HepG2 (cell line): Measurements from ENCODE around the gene LILRB5. TPM values are rescaled to one million over a fixed set of nuclear protein-coding genes. Genes with fewer than 3 reads are reported as not detected.
"Not testable (repeated sequence)": the region's sequence is repeated elsewhere in the genome, so short reads cannot be mapped to it uniquely, and the experiment has no call there.

Experiments
- ATAC-seq: fragments of 200-7000 bp; cut with Tn5 transposase; 3 replicates; pipeline ENCODE4 v1.9.1; 2020; ENCODE audit warnings: mild to moderate bottlenecking, moderate library complexity
- BruUV-seq: library from RNA; stranded (reverse); fragments of 400-500 nt; replicated peaks from 2 replicates; lab custom pipeline; 2021; lab: Mats Ljungman, UMichigan
- CTCF ChIA-PET: fragments of 300-600 bp; formaldehyde crosslinking; extraction: SDS; loops from one replicate; lab custom pipeline; 2021; ENCODE audit warnings: low total read pairs, inconsistent platforms, low intra/inter-chr PET ratio; lab: Yijun Ruan, JAX
- POLR2A ChIA-PET: fragments of 350-600 bp; sonication (Branson Sonifier 250); formaldehyde crosslinking; loops from one replicate; lab custom pipeline; 2020; ENCODE audit warnings: antibody characterized with exemption, inconsistent platforms; lab: Yijun Ruan, JAX
- DNase-seq: peaks from one replicate; pipeline ENCODE4 v3.0.0-alpha.2; 2015; ENCODE audit warnings: low spot score
- FAIRE-seq: peaks from 3 replicates; lab custom pipeline; 2011; peaks lifted over from hg19 to GRCh38; lab: Jason Lieb, UNC
- H2AFZ ChIP-seq: one replicate; pipeline ENCODE4 v1.6.1; 2011; ENCODE audit warnings: low read length, inconsistent platforms
- H3K27ac ChIP-seq: fragments of 300-600 bp; 3 replicates; pipeline ENCODE4 v1.8.0; 2011; ENCODE audit warnings: mixed run types, mild to moderate bottlenecking, mixed read lengths, low read length, inconsistent platforms; ENCODE audit not compliant: insufficient read depth; ENCODE audit errors: extremely low read length
- H3K27me3 ChIP-seq, 2 experiments: fragments of 200-600 bp in 1 of 2; 2 replicates in 1 of 2; 3 replicates in 1 of 2; pipeline versions ENCODE4 v1.6.0 to v1.8.0; 2011; ENCODE audit warnings: low read length in 2 of 2, mild to moderate bottlenecking in 2 of 2, moderate library complexity in 2 of 2, inconsistent platforms in 1 of 2; ENCODE audit not compliant: insufficient read depth in 2 of 2, control insufficient read depth in 1 of 2
- H3K36me3 ChIP-seq, 2 experiments: fragments of 200-600 bp in 1 of 2; replicated peaks in 1 of 2; 2 replicates in 1 of 2; 3 replicates in 1 of 2; pipeline versions ENCODE4 v1.5.1 to v1.8.0; 2011; ENCODE audit warnings: low read length in 2 of 2, inconsistent platforms in 1 of 2; ENCODE audit not compliant: insufficient read depth in 2 of 2, control insufficient read depth in 1 of 2
- H3K4me1 ChIP-seq: 2 replicates; pipeline ENCODE4 v1.5.1; 2012; ENCODE audit warnings: low read length, inconsistent platforms; ENCODE audit not compliant: insufficient read depth
- H3K4me2 ChIP-seq: 2 replicates; pipeline ENCODE4 v1.6.0; 2011; ENCODE audit warnings: low read depth, low read length, inconsistent platforms
- H3K4me3 ChIP-seq, 3 experiments: fragments of 200-600 bp in 1 of 3; sonication (generic), shearing (Covaris generic) in 1 of 3; replicated peaks in 1 of 3; 2 replicates each; pipeline ENCODE4 v1.5.1; 2011 to 2016; ENCODE audit warnings: low read length in 3 of 3, inconsistent platforms in 2 of 3, low read depth in 2 of 3, mild to moderate bottlenecking in 2 of 3, control low read depth in 1 of 3, mixed read lengths in 1 of 3; ENCODE audit not compliant: insufficient read depth in 1 of 3
- H3K79me2 ChIP-seq: one replicate; pipeline ENCODE4 v1.6.1; 2011; ENCODE audit warnings: low read length, inconsistent platforms; ENCODE audit not compliant: insufficient read depth
- H3K9ac ChIP-seq: 2 replicates; pipeline ENCODE4 v1.6.0; 2011; ENCODE audit warnings: mild to moderate bottlenecking, low read depth, low read length, inconsistent platforms; ENCODE audit not compliant: insufficient read depth
- H3K9me3 ChIP-seq: 2 replicates; pipeline ENCODE4 v1.5.1; 2012; ENCODE audit warnings: mild to moderate bottlenecking, low read length
- H4K20me1 ChIP-seq: 2 replicates; pipeline ENCODE4 v1.6.0; 2011; ENCODE audit warnings: inconsistent platforms, mild to moderate bottlenecking, low read length, moderate library complexity; ENCODE audit not compliant: insufficient read depth
- ATF7 ChIP-seq, 2 experiments: fragments of 450-650 bp in 1 of 2; sonication (generic) in 1 of 2; formaldehyde crosslinking in 1 of 2; IDR thresholded peaks; 2 replicates each; pipeline versions ENCODE4 v1.4.0 to v1.6.1; 2016 to 2020; ENCODE audit warnings: antibody characterized with exemption in 1 of 2, mild to moderate bottlenecking in 1 of 2, missing genetic modification reagents in 1 of 2
- HMG20B ChIP-seq: conservative IDR thresholded peaks from 2 replicates; pipeline ENCODE4 v1.6.1; 2016; ENCODE audit warnings: missing genetic modification reagents, missing compliant biosample characterization
- HOMEZ ChIP-seq: IDR thresholded peaks from 2 replicates; pipeline ENCODE4 v1.6.1; 2016; ENCODE audit warnings: low read depth
- MXD4 ChIP-seq: IDR thresholded peaks from 2 replicates; pipeline ENCODE4 v1.6.1; 2016; ENCODE audit warnings: mild to moderate bottlenecking, missing biosample characterization, missing genetic modification reagents
- PBX2 ChIP-seq: IDR thresholded peaks from 2 replicates; pipeline ENCODE4 v1.6.1; 2016; ENCODE audit warnings: control low read depth
- RFX1 ChIP-seq: fragments of 450-650 bp; IDR thresholded peaks from 2 replicates; pipeline ENCODE4 v1.6.1; 2017
- STAG1 ChIP-seq: sonication (generic); formaldehyde crosslinking; IDR thresholded peaks from 2 replicates; pipeline ENCODE4 v1.4.0; 2020; ENCODE audit warnings: missing genetic modification reagents
- ZFP36L1 ChIP-seq: sonication (generic); formaldehyde crosslinking; IDR thresholded peaks from 2 replicates; pipeline ENCODE4 v1.8.0; 2022; ENCODE audit warnings: mild to moderate bottlenecking, missing genetic modification reagents, moderate library complexity
- ZNF282 ChIP-seq: fragments of 450-650 bp; IDR thresholded peaks from 2 replicates; pipeline ENCODE4 v1.6.1; 2018; ENCODE audit not compliant: partially characterized antibody
- ZNF317 ChIP-seq: sonication (generic); formaldehyde crosslinking; IDR thresholded peaks from 2 replicates; pipeline ENCODE4 v1.5.0; 2020; ENCODE audit warnings: mild to moderate bottlenecking, missing genetic modification reagents
- ZNF646 ChIP-seq: sonication (generic); formaldehyde crosslinking; IDR thresholded peaks from 2 replicates; pipeline ENCODE4 v1.9.0; 2021; ENCODE audit warnings: mild to moderate bottlenecking, missing genetic modification reagents
- WGBS: methylation state at CpG from one replicate; pipeline ENCODE4 v1.1.6; 2017; ENCODE audit warnings: low lambda C conversion rate; 5-methylcytosine and 5-hydroxymethylcytosine counted together
- in situ Hi-C: cut with HindIII; loops from 2 replicates; pipeline ENCODE4 v1.10.0; 2017; ENCODE audit warnings: low pct_unique_long_range_greater_than_20kb; ENCODE audit not compliant: extremely low pct_ligation_motif_present
- intact Hi-C: fragments of 100-400 bp; cut with micrococcal nuclease; formaldehyde crosslinking; loops from one replicate; pipeline ENCODE4 v1.10.0; 2022; ENCODE audit not compliant: unreplicated experiment
- polyA plus RNA-seq, 8 experiments: library from polyadenylated mRNA; depleted of rRNA in 3 of 8; stranded (reverse) in 7 of 8; unstranded in 1 of 8; fragments of >200 nt; fragmentation: Illumina TruSeq in 4 of 8; extraction: Trizol in 4 of 8; gene quantifications; 2 replicates each; pipeline versions ENCODE4 v1.2.1 to v1.2.3, GENCODE V29; 2011 to 2016; ENCODE audit warnings: low read depth in 4 of 8, missing spikeins in 1 of 8, mixed read lengths in 1 of 8; ENCODE audit not compliant: insufficient read depth in 1 of 8
- total RNA-seq, 5 experiments: library from RNA; depleted of rRNA; stranded (reverse); fragments of >200 nt; fragmentation: Illumina TruSeq; extraction: Trizol; gene quantifications; 2 replicates each; pipeline ENCODE4 v1.2.3, GENCODE V29; 2016; ENCODE audit warnings: low read depth in 1 of 5

The LILRB5 gene
- total and polyA plus RNA-seq, 2 of the 13 experiments (the other 11 are each of a cell fraction or from before 2014, with no cell fraction given) = not detected

- no peak for TF ChIP-seq ZNF646 (CRISPR knock-in tag)
- no peak for TF ChIP-seq ATF7 (IDR thresholded peaks at IDR 0.05)
- no peak for TF ChIP-seq ATF7 (CRISPR knock-in tag; IDR thresholded peaks at IDR 0.05)
- no peak for TF ChIP-seq MXD4 (CRISPR knock-in tag)
- no peak for TF ChIP-seq HMG20B (CRISPR knock-in tag)
- TF ChIP-seq HOMEZ (CRISPR knock-in tag) = no peak
- TF ChIP-seq ZNF317 (CRISPR knock-in tag) = no peak
- no peak for TF ChIP-seq ZFP36L1 (CRISPR knock-in tag)
- TF ChIP-seq ZNF282 = no peak
- TF ChIP-seq RFX1 = no peak
- TF ChIP-seq PBX2 = no peak
- no peak for TF ChIP-seq STAG1
- TF ChIP-seq, all 625 proteins: peak for 0
Observed at GRCh38 chr19:54275951-54276350, 18.9 kb upstream of the LILRB5 start (continued).

GRCh38 chr19:54274516-54274915 lies 17.4 kb upstream of the LILRB5 start:
- BruUV-seq, DNase-seq, H4K20me1 ChIP-seq, H3K4me1 ChIP-seq, CTCF ChIA-PET, H3K27ac ChIP-seq, H3K4me2 ChIP-seq, intact Hi-C loops, in situ Hi-C loops, H3K9ac ChIP-seq, ATAC-seq, H3K9me3 ChIP-seq, H3K79me2 ChIP-seq, H3K36me3 ChIP-seq, H3K4me3 ChIP-seq, FAIRE-seq, POLR2A ChIA-PET, H2AFZ ChIP-seq: not testable (repeated sequence)
- WGBS = 34% methylated on average over 8 of the region's 9 CpGs
- H3K27me3 ChIP-seq = peaks cover 4 to 22% of the 10 kb centered on the region in 2 experiments; a peak in 3 of 5 replicates
